Fibroblast of skin of right quadriceps (primary cell): Measurements from ENCODE around the gene SF3B2.
"Not testable (repeated sequence)": the region's sequence is repeated elsewhere in the genome, so short reads cannot be mapped to it uniquely, and the experiment has no call there.

ENCODE experiments used
- DNase-seq: peaks from one replicate; pipeline ENCODE4 v3.0.0-alpha.2; 2013

The SF3B2 gene

GRCh38 chr11:66016793-66017177 lies 35.4 kb upstream of the SF3B2 start:
- DNase-seq = no peak

GRCh38 chr11:66017321-66017720 lies 34.8 kb upstream of the SF3B2 start:
- no peak for DNase-seq

- no peak for DNase-seq
Observed at GRCh38 chr11:66020212-66020611, 32.0 kb upstream of the SF3B2 start.

- peak; percentile 49 for DNase-seq
Observed at GRCh38 chr11:66020618-66021357, 31.4 kb upstream of the SF3B2 start.

DNA sequence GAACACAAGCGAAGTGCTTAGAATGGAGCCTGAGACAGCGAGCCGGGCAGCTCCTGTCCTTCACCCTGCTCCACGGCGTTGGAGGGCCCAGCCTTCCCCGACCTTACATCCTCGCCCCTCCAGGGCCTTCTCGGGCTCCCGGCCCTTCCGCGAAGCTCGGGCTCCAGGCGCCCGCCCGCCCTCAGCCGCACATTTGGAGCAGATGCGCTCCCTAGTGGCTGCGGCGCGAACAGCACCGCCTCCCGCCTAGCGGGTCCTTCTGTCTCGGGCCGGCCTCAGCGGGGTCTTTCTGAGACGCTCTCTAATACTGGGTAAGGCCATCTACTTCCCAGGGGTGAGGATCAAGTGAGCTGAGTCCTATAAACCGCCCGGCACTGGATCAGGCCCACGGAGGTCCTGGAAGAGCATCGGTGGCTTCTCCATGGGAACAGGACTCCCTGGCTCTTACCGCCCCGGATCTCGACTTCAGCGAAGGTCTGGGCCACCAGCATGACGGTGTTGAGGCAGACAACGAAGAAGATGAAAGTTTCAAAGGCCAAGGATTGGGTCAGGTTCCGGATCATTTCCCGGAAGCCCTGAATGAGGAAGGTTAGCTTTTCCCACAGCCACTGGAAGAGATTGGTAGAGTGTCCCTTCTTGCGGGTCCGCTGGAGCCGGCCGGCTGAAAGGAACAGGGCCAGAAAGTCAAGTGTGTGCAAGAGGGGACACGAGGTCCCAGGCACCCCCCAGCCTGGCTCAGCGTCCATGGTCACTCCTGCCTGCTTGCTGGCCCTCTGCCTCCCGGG lies 29.6 kb upstream of the SF3B2 start:
- peak; percentile 55 for DNase-seq

GRCh38 chr11:66023186-66023440 lies 29.1 kb upstream of the SF3B2 start:
- DNase-seq = not testable (repeated sequence)

DNA sequence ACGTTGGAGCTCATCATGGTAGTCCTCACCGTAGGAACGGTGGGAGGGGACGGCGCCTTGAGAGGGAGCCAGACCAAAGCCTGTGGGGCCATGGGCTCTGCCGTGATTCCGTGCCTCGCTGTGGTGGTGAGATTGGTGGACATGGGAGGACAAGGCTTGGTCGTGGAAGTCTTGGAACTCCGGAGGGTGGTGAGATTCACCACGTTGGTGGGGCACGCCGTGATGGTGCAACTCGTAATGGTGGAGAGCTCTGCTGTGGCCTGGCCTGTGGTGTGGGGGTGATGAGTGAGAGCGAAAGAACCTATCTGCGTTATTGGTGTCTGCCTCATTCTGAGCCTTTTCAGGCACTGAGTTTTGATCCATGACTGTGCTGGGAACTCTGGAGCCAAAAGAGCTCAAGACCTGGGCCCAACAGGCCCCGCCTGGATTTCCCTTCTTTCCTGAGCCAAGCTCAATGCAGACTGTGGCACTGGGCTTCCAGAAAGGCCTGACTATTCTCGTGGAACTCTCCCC lies 26.1 kb upstream of the SF3B2 start, which contains the start of gene CATSPER1:
Gene CATSPER1, minus strand, starts transcription at position 463 of the 513 bp plus-strand sequence. Its CDS starts 100 bp downstream, at position 363.
- no peak for DNase-seq

DNA sequence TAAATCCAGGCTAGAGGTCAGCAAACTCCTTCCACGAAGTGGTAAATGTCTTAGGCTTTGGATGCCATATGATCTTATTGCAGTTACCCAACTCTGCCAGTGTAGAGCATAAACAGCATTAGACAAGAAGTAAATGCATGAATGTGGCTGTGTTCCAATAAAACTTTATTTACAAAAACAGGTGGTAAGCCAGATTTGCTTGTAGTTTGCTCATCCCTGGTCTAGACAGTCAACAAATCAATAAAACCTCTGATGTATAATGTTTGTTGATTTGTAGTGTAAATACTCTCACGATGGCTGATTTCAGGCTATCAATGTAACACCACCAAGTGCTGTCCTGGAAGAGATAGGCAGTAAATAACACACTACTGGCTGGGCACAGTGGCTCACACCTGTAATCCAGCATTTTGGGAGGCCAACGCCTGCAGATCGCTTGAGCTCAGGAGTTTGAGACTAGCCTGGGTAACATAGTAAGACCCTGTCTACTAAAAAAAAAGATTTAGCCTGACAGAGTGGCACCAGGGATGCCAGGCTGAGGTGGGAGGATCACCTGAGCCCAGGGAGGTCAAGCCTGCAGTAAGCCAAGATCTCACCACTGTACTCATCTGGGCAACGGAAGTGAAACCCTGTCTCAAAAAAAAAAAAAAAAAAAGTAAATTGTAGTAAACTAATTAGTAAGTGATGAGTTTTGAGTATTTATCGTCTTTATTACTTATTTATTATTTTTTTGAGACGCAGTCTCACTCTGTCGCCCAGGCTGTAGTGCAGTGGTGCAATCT lies 19.0 kb upstream of the SF3B2 start:
- no peak for DNase-seq

DNA sequence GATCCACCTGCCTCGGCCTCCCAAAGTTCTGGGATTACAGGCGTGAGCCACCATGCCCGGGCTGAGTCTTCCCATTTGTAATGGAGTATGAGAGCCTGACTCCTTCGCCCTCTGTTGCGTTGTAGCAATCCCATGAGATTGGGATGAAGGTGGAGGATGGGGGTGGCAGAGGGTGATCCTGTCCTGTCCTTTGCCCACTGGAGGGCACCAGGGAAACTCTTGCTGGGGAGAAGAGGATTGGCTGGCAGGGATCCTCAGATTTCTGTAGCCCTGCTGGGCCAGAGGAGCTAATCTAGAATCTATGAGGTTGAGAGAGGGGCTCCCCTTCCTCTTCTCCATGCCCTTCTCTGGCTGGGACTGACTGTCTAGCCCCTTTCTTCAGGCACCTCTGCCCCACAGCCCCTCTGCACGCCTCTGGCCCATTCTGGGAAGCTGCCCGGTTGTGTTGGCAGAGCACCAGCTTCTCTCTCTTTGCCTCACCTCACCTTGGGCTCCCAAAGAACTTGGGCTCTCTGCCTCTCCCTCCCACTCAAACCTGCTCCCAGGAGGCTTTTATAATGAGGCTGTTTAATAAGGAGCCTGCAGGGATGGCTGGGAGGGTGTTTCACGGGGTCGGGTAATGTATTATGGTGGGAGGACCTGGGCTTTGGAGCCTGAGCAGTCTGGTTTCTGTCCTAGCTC lies 16.4 kb upstream of the SF3B2 start:
- no peak for DNase-seq

GRCh38 chr11:66036334-66036710 lies 15.8 kb upstream of the SF3B2 start:
- no peak for DNase-seq

DNA sequence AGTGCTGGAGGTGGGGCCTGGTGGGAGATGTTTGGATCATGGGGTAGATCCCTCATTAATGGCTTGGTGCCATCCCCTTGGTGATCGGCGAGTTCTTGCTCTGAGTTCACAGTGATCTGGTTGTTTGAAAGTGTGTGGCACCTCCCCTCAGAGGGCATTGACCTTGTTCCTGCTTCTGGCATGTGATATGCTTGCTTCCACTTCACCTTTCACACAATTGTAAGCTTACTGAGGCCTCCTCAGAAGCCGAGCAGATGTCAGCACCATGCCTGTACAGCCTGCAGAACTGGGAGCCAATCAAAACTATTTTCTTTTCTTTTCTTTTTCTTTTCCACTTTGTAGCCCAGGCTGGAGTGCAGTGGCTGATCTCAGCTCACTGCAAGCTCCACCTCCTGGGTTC lies 14.8 kb upstream of the SF3B2 start:
- DNase-seq = no peak

DNA sequence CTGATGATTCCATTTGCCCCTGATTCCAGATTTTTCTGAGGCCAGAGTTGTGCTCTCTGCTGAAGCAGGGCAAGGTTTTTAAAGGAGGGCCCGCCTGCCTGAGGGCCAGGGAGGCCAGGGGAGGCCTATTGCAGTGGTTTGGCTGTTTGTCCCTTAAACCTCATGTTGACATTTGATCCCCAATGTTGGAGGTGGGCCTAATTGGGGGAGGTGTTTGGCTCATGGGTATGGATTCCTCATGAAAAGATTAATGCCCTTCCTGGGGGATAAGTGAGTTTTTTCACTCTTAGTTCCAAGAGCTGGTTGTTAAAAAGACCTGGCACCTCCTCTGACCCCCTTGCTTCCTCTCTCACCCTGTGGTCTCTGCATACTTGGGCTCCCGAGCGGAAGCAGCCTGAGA lies 12.4 kb upstream of the SF3B2 start:
- no peak for DNase-seq

DNA sequence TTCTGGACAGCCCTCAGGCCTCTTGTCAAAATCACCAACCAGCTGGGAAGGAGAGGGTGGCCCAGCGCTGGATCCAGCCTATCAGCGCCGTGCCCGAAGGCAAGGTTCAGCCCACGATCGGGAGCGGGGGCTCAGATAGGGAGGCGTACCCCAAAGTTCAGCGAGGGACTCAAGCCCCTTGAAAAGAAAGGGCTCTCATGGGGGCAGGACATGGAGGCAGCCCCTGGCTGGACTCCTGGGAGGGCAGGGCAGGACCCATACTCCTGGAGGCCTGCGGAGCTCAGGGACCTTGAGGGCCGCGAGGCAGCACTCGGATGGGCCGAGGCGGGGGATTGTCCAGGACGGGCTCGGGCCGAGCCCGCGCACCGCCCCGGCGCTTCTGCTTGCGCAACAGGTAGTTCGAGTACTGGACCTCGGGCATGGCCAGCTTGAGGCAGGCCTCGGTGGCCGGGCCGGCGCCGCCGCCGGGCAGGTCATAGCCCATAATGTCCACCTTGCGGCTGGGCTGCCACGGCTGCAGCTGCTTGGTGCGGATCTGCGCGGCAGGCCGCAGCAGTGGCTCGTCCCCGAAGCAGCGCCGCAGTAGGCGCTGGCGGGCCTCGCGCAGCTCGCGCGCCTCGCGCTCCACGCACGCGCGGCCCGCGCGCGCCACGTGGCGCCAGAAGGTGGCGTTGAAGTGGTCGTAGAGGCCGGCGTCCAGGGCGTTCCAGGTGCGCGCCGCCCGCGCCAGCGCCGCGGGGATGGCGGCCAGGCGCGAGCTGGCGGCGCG lies 9.8 kb upstream of the SF3B2 start:
- no peak for DNase-seq

DNA sequence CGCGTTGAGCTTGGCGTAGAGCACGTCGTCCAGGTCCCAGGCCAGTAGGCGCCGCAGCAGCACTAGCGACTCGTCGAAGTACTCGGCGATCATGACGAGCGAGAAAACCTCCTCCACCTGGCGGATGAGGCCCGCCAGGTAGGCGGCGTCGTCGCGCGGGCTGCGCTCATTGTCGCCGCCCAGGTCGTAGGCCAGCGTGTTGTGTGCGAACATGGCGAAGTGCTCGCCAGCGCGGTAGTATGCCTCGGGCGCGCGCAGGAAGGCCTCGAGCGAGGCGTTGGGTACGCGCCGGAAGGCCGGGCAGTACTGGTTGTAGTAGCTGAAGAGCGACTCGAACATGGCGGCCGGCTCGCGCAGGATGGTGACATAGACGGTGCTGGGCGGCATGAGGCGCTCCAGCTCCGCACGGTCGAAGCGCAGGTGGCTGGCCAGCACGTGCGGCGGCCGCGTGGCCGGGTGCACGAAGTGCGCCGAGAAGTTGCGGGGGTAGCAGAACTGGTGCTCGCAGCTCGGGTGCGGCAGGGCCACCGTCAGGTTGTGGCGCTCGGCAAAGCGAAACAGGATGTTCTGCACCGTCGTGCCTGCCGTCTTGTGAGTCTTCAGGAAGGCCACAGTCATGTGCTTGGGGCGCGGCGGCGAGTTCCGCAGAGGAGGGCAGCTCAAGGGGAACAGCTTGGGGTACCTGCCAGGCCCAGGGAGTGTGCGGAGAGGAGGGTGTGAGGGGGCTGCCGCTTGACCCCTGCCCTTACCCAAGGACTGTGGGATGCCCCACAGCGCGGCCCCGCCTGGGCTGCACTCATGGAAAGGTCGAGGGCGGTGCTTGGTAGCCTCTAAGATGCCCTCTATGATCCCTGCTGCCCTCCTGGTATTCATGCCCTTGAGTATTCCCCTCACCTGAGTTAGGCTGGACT lies 8.9 kb upstream of the SF3B2 start:
- no peak for DNase-seq

DNA sequence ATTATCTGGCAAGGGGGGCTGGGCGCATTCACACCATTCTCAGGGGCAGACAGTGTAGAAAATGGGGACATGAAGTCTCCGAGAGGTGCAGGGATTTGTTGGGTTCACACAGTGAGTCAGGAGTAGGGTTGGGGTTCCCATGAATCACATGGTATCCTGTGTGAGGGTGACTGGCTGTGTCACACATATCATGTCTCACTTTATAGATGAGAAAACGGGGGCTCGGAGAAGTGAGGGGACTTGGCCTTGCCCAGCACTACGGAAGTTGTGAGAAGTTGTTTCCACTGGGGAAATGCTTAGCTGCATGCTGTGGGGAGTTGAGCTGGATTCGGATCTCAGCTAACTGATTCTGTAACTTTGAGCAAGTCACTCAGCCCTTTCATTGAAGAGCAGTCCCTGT lies 7.4 kb upstream of the SF3B2 start:
- no peak for DNase-seq

GRCh38 chr11:66045177-66045639 lies 7.0 kb upstream of the SF3B2 start:
- DNase-seq = peak; percentile 66

DNA sequence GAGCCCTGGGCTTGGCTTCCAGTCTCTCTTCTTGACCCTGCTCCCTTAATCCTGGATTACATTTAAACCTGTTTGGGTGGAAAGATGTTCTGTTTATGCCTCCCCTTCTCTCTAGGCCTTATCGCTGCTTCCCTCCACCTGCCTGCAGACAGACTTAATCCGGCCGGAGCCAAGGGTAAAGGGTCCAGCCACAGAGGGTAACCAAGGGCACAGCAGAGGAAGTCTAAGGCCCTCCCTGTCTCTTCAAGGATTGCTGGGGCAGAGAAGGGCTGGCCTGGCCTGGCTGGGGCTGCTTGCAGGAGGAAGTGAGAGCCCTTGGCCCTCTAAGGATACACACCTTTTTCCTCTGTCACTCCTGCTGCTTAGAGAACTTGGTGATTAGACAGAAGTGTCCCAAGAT lies 5.3 kb upstream of the SF3B2 start:
- no peak for DNase-seq

DNA sequence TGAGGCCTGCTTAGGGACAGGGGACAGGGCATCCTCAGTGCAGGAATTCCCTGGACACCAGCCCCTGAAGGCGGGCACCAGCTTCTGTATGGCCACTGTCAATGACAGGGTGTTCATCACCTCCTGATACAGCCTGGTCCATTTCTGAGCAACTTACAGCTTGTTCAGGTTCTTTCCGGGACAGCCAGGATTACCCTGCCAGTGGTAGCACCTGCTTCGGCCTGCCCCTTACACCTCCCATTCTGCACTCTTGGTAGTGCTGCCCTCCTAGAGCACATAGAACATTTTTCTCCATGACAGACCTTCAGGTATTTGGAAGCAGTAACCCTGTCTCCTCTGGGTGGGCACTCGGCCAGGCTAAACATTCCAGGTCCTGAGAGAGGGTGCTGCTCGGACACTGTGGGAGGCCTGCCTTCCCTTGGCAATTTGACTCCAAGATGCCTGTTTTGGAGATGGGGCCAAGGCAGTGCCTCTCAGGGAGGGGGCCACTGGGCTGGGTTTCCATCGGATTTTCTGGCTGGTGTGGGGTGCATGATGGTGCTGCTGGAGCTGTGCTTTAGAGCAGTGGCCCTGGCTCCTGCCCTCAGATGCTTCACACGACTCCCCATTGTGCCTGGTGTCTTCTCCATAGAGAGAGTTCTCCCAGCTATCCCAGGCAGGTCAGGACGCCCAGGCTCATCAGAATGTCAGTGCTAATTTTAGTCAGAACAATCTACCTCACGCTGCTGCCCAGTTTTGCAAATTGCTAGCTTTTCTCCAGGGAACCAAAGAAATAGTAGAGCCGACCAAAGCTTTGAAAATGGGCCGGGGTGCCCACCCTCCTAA lies 4.4 kb upstream of the SF3B2 start:
- no peak for DNase-seq

- DNase-seq = no peak
Observed at GRCh38 chr11:66048547-66049323, 3.4 kb upstream of the SF3B2 start, which contains the start of gene GAL3ST3. GAL3ST3 (minus strand) TSS chr11:66049161; CDS start chr11:66045415, 3,746 bp downstream.
